Testis (tissue), 3 donors: ENCODE measurements around the gene SSTR5. TPM values are rescaled to one million over a fixed set of nuclear protein-coding genes. Genes with fewer than 3 reads are reported as not detected.
"Not testable (repeated sequence)": the region's sequence is repeated elsewhere in the genome, so short reads cannot be mapped to it uniquely, and the experiment has no call there.

Experiments
- DNase-seq: peaks from one replicate; pipeline ENCODE4 v3.0.0-alpha.2; 2019
- H3K27ac ChIP-seq, 2 donors: fragments of 200-600 bp; sonication (generic); one replicate each; pipeline ENCODE4 v1.5.1; 2019
- H3K27me3 ChIP-seq: fragments of 200-600 bp; sonication (generic); one replicate; pipeline ENCODE4 v1.5.1; 2019
- H3K36me3 ChIP-seq: fragments of 200-600 bp; sonication (generic); one replicate; pipeline ENCODE4 v1.5.1; 2017; ENCODE audit warnings: low read depth; ENCODE audit errors: missing control alignments
- H3K4me1 ChIP-seq: fragments of 200-600 bp; sonication (generic); one replicate; pipeline ENCODE4 v1.5.1; 2019
- H3K4me3 ChIP-seq, 2 donors: fragments of 200-600 bp; sonication (generic); one replicate each; pipeline ENCODE4 v1.5.1; 2017 to 2019
- H3K9me3 ChIP-seq: fragments of 200-600 bp; sonication (generic); one replicate; pipeline ENCODE4 v1.5.1; 2017
- POLR2A ChIP-seq: fragments of 450-650 bp; IDR thresholded peaks from one replicate; pipeline ENCODE4 v1.6.1; 2017; ENCODE audit warnings: antibody characterized with exemption, mild to moderate bottlenecking, moderate library complexity
- WGBS, 2 donors: methylation state at CpG; one replicate each; pipeline ENCODE4 v1.1.5; 2018; 5-methylcytosine and 5-hydroxymethylcytosine counted together
- intact Hi-C: fragments of 100-400 bp; cut with DNase I; formaldehyde crosslinking; loops from one replicate; pipeline ENCODE4 v1.15.1; 2023; ENCODE audit warnings: low total_unique reads
- polyA plus RNA-seq: library from polyadenylated mRNA; stranded (reverse); fragments of 350-450 nt; fragmentation: Illumina TruSeq; extraction: RNeasy Lipid Tissue Mini Kit (QIAGEN cat#74804); gene quantifications from one replicate; pipeline ENCODE4 v1.2.3, GENCODE V29; 2014; ENCODE audit warnings: low read depth, low replicate concordance; ENCODE audit not compliant: insufficient read depth
- total RNA-seq, 2 donors: library from RNA; depleted of rRNA; stranded (reverse); fragments of >200 nt; gene quantifications; one replicate each; pipeline ENCODE4 v1.2.3, GENCODE V29; 2016
- TF ChIP-seq, protein P1 (sequence below), 3 experiments: fragments of 450-650 bp in 2 of 3; fragments of 200-600 bp in 1 of 3; sonication (generic) in 1 of 3; IDR thresholded peaks; one replicate each; pipeline ENCODE4 v1.5.1; 2016 to 2019; ENCODE audit warnings: antibody characterized with exemption in 3 of 3, mild to moderate bottlenecking in 2 of 3, moderate library complexity in 1 of 3

SSTR5 gene
- total and polyA plus RNA-seq, 3 donors from 2014 or later = 0.31 TPM; not detected in 2

DNA sequence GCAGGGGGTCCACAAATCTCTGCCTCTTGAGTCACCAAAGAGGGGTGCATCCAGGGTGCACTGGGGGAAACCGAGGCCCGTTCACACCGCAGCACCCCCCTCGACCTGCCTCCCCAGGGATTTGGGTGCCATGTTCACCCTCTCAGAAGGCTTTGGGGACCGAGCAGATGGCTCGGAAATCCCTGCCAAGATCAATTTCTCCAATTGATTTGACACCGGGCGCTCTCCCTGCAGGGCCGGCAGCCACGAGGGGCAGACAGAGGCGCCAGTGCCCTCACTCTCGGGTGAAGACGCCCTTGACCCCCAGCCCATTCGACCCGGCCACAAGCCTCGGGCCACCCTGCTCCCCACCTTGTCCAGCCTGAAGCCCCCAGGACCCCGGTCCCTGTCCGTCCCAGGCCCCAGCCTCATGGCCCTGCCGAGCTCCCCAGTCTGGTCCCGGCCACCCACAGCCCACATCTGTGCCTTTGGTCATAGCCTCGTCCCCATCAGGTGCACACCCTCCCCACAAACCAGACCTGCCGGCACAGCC lies 9.3 kb downstream of the SSTR5 start:
- peaks cover 11% of the 10 kb centered on the region for H3K4me1 ChIP-seq
- H3K36me3 ChIP-seq = no peaks in the 10 kb centered on the region
- H3K27me3 ChIP-seq = no peaks in the 10 kb centered on the region
- H3K4me3 ChIP-seq = no peak overlapping the region
- no peaks in the 10 kb centered on the region for H3K9me3 ChIP-seq
- WGBS, 2 donors = 77 to 80% methylated on average over 18 to 22 of the region's 22 CpGs
- TF ChIP-seq POLR2A = no peak
- TF ChIP-seq, protein P1, sequence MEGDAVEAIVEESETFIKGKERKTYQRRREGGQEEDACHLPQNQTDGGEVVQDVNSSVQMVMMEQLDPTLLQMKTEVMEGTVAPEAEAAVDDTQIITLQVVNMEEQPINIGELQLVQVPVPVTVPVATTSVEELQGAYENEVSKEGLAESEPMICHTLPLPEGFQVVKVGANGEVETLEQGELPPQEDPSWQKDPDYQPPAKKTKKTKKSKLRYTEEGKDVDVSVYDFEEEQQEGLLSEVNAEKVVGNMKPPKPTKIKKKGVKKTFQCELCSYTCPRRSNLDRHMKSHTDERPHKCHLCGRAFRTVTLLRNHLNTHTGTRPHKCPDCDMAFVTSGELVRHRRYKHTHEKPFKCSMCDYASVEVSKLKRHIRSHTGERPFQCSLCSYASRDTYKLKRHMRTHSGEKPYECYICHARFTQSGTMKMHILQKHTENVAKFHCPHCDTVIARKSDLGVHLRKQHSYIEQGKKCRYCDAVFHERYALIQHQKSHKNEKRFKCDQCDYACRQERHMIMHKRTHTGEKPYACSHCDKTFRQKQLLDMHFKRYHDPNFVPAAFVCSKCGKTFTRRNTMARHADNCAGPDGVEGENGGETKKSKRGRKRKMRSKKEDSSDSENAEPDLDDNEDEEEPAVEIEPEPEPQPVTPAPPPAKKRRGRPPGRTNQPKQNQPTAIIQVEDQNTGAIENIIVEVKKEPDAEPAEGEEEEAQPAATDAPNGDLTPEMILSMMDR (IDR thresholded peaks at IDR 0.05) = no peak
- no peak for DNase-seq
- H3K27ac ChIP-seq = no peak overlapping the region
- intact Hi-C loops = no loop called here

DNA sequence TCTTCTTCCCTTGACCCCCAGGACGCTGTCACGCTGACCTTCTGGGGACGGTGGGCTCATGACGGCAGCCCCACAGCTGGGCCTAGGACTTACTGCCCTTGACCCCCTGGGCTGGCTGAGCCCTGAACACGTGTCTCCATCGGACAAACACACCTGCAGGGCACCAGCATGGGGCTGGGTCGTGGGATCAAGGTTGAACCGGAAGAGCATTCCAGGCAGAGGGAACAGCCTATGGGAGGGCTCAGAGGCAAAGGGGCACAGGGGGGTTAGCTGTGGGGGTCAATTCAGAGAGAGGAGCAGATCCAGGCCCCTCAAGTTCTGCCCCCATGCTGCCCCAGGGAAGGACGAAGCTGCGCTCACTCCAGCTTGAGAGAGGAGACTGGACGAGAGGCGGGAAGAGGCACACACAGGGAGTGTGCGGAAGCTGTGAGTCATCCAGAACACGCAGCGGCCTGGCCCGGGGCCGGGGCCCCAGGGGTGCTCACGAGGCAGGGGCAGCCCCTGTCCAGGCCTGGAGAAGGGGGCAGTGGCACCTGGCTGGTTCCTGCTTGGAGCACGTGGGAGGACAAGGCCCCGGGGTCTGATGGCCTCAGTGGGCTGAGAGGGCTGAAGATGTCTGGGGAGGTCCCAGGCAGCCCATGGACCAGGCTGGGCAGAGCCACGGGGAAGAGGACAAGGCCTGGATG lies 9.9 kb downstream of the SSTR5 start:
- no peak overlapping the region for H3K27ac ChIP-seq
- intact Hi-C loops = no loop called here
- no peak for DNase-seq
- TF ChIP-seq, protein P1 (IDR thresholded peaks at IDR 0.05) = no peak
- no peak for TF ChIP-seq POLR2A
- H3K27me3 ChIP-seq = no peaks in the 10 kb centered on the region
- H3K9me3 ChIP-seq = no peaks in the 10 kb centered on the region
- peaks cover 11% of the 10 kb centered on the region for H3K4me1 ChIP-seq
- no peaks in the 10 kb centered on the region for H3K36me3 ChIP-seq
- 61 to 73% methylated on average over 17 to 21 of the region's 21 CpGs for WGBS, 2 donors
- H3K4me3 ChIP-seq = no peak overlapping the region

DNA sequence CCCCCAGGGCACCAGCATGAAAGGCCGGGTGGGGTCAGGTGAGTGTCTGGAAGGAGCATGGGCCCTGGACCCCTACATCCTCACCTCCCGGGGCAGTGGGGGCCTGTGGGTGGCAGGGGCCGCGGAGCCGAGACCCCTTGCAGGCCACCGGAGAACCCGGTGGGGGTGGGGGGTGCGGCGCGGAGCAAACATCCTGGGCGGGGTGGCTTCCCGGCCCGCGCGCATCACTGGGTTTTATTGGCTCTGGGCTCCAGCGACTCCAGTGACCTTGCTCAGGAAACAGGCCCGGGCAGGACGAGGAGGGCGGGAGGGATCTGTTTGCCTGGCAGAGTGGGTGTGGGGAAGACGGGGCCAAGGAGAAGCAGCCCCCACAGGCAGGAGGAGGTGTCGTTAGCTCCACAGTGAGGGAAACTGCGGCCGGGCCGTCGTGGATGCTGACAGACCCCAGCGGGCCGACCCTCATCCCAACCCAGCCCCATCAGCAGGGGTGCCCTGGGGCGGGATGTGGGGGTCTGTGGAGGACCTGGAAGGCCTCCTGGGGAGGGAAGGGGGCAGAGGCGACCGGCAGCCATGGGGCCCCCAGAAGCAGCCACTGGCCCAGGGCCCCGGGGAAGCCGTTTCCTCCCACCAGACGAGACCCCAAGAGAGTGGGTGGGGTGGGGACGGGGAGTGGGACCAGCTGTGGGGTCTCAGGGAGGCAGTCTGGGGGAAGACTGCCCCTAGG lies 10.6 kb downstream of the SSTR5 start:
- H3K27me3 ChIP-seq = no peaks in the 10 kb centered on the region
- intact Hi-C loops = no loop called here
- H3K9me3 ChIP-seq = no peaks in the 10 kb centered on the region
- H3K36me3 ChIP-seq = no peaks in the 10 kb centered on the region
- 42 to 69% methylated on average over 10 to 33 of the region's 34 CpGs for WGBS, 2 donors
- TF ChIP-seq, protein P1 (IDR thresholded peaks at IDR 0.05) = no peak
- TF ChIP-seq POLR2A = no peak
- no peak for DNase-seq
- H3K4me1 ChIP-seq = peaks cover 9% of the 10 kb centered on the region
- H3K4me3 ChIP-seq = no peak overlapping the region
- no peak overlapping the region for H3K27ac ChIP-seq

DNA sequence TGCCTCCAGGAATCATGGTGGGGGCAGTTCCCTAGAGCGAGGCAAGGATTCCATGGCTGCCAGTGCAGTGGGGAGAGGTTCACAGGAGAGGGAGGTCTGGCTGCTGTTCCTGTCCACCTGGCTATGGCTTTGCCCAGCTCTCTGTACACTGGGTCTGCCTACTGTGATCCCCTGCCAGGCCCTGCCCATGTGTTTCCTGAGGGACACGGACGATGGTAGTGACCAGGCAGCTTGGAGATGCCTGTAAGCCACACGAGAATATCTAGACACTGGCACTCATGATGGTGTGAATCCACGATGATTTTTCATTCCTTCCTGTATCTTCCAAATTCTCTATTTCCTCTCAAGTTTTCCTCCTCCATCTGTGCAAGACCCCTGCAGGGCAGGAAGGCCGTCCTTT lies 12.4 kb downstream of the SSTR5 start:
- no peak for TF ChIP-seq POLR2A
- TF ChIP-seq, protein P1 (IDR thresholded peaks at IDR 0.05) = no peak
- no peak for DNase-seq
- Histone ChIP-seq H3K9me3 (no peaks in the 10 kb centered on the region), H3K27me3 (no peaks in the 10 kb centered on the region), H3K4me3 (no peak overlapping the region), H3K36me3 (no peaks in the 10 kb centered on the region), H3K27ac (no peak overlapping the region), H3K4me1 (peaks cover 12% of the 10 kb centered on the region)
- 93 to 97% methylated on average over 6 of the region's 6 CpGs for WGBS, 2 donors
- intact Hi-C loops = no loop called here

DNA sequence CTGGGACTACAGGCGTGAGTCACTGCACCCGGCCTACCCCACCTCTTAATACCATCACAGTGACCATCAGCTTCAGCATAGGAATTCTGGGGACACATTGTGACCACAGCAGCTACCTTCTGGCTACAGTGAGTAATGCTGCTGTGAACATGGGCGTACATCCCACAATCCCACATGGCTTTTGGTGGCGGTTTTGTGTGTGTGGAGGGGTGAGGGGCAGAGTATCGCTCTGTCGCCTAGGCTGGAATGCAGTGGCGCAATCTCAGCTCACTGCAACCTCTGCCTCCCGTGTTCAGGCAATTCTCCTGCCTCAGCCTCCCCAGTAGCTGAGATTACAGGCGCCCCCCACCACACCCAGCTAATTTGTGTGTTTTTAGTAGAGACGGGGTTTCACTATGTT lies 13.9 kb downstream of the SSTR5 start:
- H3K36me3 ChIP-seq, DNase-seq, H3K27ac ChIP-seq, intact Hi-C loops, H3K4me3 ChIP-seq, H3K9me3 ChIP-seq, H3K27me3 ChIP-seq: not testable (repeated sequence)
- H3K4me1 ChIP-seq = peaks cover 20% of the 10 kb centered on the region
- WGBS, 2 donors = 90 to 91% methylated on average over 6 to 10 of the region's 10 CpGs
